Mesendoderm (in vitro differentiated cells): Measurements from ENCODE around the gene SHISA5.

ENCODE experiments used
- DNase-seq: peaks from one replicate; pipeline ENCODE4 v3.0.0; 2013
- H2AK5ac ChIP-seq: 2 replicates; pipeline ENCODE4 v1.6.1; 2013; ENCODE audit warnings: low read length, inconsistent platforms
- H2BK120ac ChIP-seq: 2 replicates; pipeline ENCODE4 v1.6.1; 2013; ENCODE audit warnings: low read depth, mild to moderate bottlenecking, low read length, moderate library complexity, mixed read lengths
- H2BK15ac ChIP-seq: replicated peaks from 2 replicates; pipeline ENCODE4 v1.6.1; 2013; ENCODE audit warnings: low read depth, mild to moderate bottlenecking, moderate library complexity
- H2BK5ac ChIP-seq: 2 replicates; pipeline ENCODE4 v1.6.1; 2013; ENCODE audit warnings: low read length, inconsistent platforms
- H3K18ac ChIP-seq: 2 replicates; pipeline ENCODE4 v1.6.1; 2013; ENCODE audit warnings: mild to moderate bottlenecking, low read length, mixed read lengths
- H3K23ac ChIP-seq: one replicate; pipeline ENCODE4 v1.6.1; 2013; ENCODE audit warnings: low read length
- H3K27ac ChIP-seq: 2 replicates; pipeline ENCODE4 v1.5.1; 2013; ENCODE audit warnings: low read depth, mild to moderate bottlenecking, inconsistent platforms, low read length, moderate library complexity
- H3K27me3 ChIP-seq: 2 replicates; pipeline ENCODE4 v1.6.1; 2013; ENCODE audit warnings: low read length, control low read depth, mild to moderate bottlenecking, inconsistent platforms; ENCODE audit not compliant: insufficient read depth, poor library complexity
- H3K36me3 ChIP-seq: 2 replicates; pipeline ENCODE4 v1.6.1; 2013; ENCODE audit warnings: low read length, inconsistent platforms; ENCODE audit not compliant: control insufficient read depth, insufficient read depth
- H3K4ac ChIP-seq: one replicate; pipeline ENCODE4 v1.6.1; 2013; ENCODE audit warnings: low read depth, mild to moderate bottlenecking, low read length, moderate library complexity
- H3K4me1 ChIP-seq: 2 replicates; pipeline ENCODE4 v1.6.1; 2013; ENCODE audit warnings: low read depth, low read length, inconsistent platforms; ENCODE audit not compliant: control insufficient read depth
- H3K4me2 ChIP-seq: 2 replicates; pipeline ENCODE4 v1.6.1; 2013; ENCODE audit warnings: low read length
- H3K4me3 ChIP-seq: 2 replicates; pipeline ENCODE4 v1.5.1; 2013; ENCODE audit warnings: mild to moderate bottlenecking, low read length
- H3K56ac ChIP-seq: one replicate; pipeline ENCODE4 v1.6.1; 2013; ENCODE audit warnings: low read length
- H3K79me1 ChIP-seq: 2 replicates; pipeline ENCODE4 v1.6.1; 2013; ENCODE audit warnings: low read length, inconsistent platforms
- H3K79me2 ChIP-seq: 2 replicates; pipeline ENCODE4 v1.6.1; 2013; ENCODE audit warnings: mild to moderate bottlenecking, low read length; ENCODE audit not compliant: control insufficient read depth, insufficient read depth
- H3K9ac ChIP-seq: 2 replicates; pipeline ENCODE4 v1.6.1; 2013; ENCODE audit warnings: low read length, inconsistent platforms
- H4K5ac ChIP-seq: one replicate; pipeline ENCODE4 v1.6.1; 2013; ENCODE audit warnings: low read length
- H4K8ac ChIP-seq: one replicate; pipeline ENCODE4 v1.6.1; 2013; ENCODE audit warnings: low read depth, mild to moderate bottlenecking, control low read depth, low read length, moderate library complexity
- WGBS: extraction: QIAGEN DNeasy Blood & Tissue Kit; methylation state at CpG from one replicate; pipeline ENCODE4 v1.1.7; 2013; ENCODE audit warnings: low lambda C conversion rate, missing lambda C conversion rate; ENCODE audit not compliant: insufficient coverage; ENCODE audit errors: extremely low coverage; 5-methylcytosine and 5-hydroxymethylcytosine counted together

Gene SHISA5

DNA sequence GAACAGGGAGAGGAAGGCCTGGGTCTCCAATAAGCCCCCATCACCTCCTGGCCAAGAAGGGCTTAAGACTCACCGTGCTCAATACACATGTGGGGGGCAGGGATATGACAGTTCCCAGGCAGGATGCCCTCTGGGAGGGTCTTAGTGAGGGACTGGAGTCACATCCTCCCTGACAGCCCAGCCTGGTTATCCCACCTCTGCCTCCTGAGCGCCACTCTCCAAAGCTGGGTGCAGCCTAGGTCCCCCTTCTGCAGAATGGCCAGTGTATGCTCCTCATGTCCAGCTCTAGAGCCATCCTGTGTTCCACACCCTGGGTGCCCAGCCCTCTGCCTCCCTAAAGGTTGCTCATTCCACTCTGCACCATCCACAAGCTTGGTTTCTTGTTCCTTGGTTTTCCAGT, 1.2 kb upstream of the SHISA5 start:
- Histone ChIP-seq H2BK120ac (no peak overlapping the region), H3K4me2 (no peak overlapping the region), H3K27ac (no peak overlapping the region), H3K4me3 (no peak overlapping the region), H3K4ac (no peak overlapping the region), H3K18ac (no peak overlapping the region), H3K9ac (no peak overlapping the region), H4K5ac (no peak overlapping the region), H3K4me1 (peaks cover 12% of the 10 kb centered on the region), H3K79me2 (no peaks in the 10 kb centered on the region), H2AK5ac (no peak overlapping the region), H3K79me1 (peaks cover 3% of the 10 kb centered on the region), H2BK15ac (no peak overlapping the region), H3K56ac (peak overlapping the region; percentile 96), H3K36me3 (no peaks in the 10 kb centered on the region), H2BK5ac (no peak overlapping the region), H3K23ac (no peak overlapping the region), H4K8ac (no peak overlapping the region), H3K27me3 (no peaks in the 10 kb centered on the region)
- DNase-seq: no peak
- WGBS: no CpG with 5 or more reads among the region's 2 CpGs

DNA sequence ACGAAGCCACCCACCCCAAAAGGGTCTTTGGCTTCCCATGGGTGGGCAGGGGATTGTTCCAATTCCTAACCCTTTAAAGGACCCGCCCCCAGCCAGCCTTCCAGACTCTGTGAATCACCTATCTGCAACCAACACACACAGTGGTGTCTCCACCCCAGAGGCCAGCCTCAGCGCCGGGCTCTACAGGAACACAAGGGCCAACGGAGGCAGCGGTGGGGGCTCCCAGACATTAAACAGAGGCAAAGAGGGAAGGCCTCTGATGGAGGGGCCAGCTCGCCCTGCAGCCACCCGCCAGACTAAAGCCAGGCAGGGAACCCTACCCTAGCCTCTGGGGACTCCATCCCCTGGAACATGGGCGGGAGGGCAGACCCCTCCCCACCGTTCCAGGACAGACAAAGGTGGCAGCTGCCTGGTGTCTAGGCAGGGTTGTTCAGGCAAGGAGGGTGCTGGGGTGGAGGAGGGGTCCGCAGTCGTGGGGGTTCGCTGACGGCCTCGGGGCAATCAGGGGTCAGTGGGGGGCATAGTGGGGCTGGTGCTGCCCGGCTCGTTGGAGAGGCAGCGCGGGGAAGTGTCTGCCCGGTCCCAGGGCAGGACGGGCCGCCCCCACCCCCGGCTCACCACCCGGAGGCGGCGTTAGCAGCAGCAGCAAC, 448 bp downstream of the SHISA5 start:
- Histone ChIP-seq H2BK15ac (no peak overlapping the region), H3K79me2 (no peaks in the 10 kb centered on the region), H3K27ac (peak overlapping the region; percentile 63), H3K4me1 (peaks cover 12% of the 10 kb centered on the region), H3K18ac (peak overlapping the region; percentile 81), H3K23ac (peak overlapping the region; percentile 89), H4K8ac (no peak overlapping the region), H2BK120ac (peak overlapping the region; percentile 33), H3K27me3 (no peaks in the 10 kb centered on the region), H3K56ac (peak overlapping the region; percentile 96), H3K36me3 (no peaks in the 10 kb centered on the region), H2AK5ac (no peak overlapping the region), H4K5ac (no peak overlapping the region), H3K4ac (peak overlapping the region; percentile 87), H3K4me3 (peak overlapping the region; percentile 72), H3K79me1 (peaks cover 3% of the 10 kb centered on the region), H2BK5ac (peak overlapping the region; percentile 63), H3K4me2 (peak overlapping the region; percentile 74), H3K9ac (peak overlapping the region; percentile 93)
- no CpG with 5 or more reads among the region's 26 CpGs for WGBS
- peak; percentile 75 for DNase-seq

DNA sequence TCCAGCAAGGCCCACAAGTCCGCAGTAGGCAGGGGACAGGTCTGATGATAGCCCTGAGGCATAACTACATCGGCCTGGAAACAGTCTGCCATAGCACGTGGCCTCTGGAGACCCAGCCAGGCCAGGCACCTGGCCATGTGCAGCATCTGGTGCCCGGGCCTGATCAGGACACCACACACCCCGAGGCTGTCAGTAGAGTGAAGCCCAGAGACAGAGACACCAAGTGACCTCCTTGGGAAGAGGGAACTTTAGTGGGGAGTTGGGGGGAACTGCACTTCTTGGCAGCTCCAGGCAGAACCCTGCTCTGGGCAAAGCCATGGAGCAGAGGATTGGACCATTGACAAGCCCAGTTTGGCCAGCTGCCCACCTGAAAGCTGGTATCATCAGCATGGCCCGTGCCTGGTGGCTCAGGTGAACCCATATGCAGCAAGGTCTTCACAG, 1.2 kb downstream of the SHISA5 start:
- Histone ChIP-seq H2BK15ac (no peak overlapping the region), H4K8ac (no peak overlapping the region), H3K9ac (peak overlapping the region; percentile 93), H3K4me3 (no peak overlapping the region), H3K79me2 (no peaks in the 10 kb centered on the region), H2BK120ac (no peak overlapping the region), H3K4ac (no peak overlapping the region), H3K36me3 (no peaks in the 10 kb centered on the region), H2AK5ac (peak overlapping the region; percentile 54), H4K5ac (no peak overlapping the region), H3K23ac (no peak overlapping the region), H3K27me3 (no peaks in the 10 kb centered on the region), H3K18ac (no peak overlapping the region), H2BK5ac (no peak overlapping the region), H3K4me1 (peaks cover 12% of the 10 kb centered on the region), H3K56ac (peak overlapping the region; percentile 96), H3K79me1 (peaks cover 3% of the 10 kb centered on the region), H3K4me2 (no peak overlapping the region), H3K27ac (no peak overlapping the region)
- no CpG with 5 or more reads among the region's 6 CpGs for WGBS
- no peak for DNase-seq

DNA sequence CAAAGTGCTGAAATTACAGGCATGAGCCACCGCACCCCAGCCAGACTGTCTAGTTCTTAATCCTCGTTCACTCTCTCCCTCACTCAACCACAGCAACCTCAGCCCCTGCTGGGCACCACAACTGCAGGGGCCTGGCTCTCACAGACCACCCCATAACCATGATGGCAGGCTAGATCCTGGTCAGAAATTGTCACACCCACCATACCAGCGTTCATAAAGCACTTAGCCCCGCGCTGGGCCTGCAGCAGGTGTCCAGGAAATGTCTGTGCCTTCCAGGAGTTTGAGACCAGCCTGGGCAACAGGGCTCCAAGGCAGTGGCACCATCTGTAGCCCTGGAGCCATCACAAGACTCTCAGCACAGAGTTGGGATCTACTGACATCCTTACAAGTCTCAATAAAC, 1.9 kb downstream of the SHISA5 start:
- Histone ChIP-seq H3K56ac (no peak overlapping the region), H3K4me3 (no peak overlapping the region), H4K8ac (no peak overlapping the region), H2BK5ac (no peak overlapping the region), H3K36me3 (no peaks in the 10 kb centered on the region), H3K79me2 (no peaks in the 10 kb centered on the region), H2BK120ac (no peak overlapping the region), H4K5ac (no peak overlapping the region), H3K27ac (no peak overlapping the region), H3K18ac (no peak overlapping the region), H3K23ac (no peak overlapping the region), H3K4me1 (peaks cover 10% of the 10 kb centered on the region), H3K4ac (no peak overlapping the region), H2AK5ac (no peak overlapping the region), H3K27me3 (no peaks in the 10 kb centered on the region), H3K9ac (no peak overlapping the region), H3K4me2 (no peak overlapping the region), H2BK15ac (no peak overlapping the region), H3K79me1 (peaks cover 3% of the 10 kb centered on the region)
- no CpG with 5 or more reads among the region's 5 CpGs for WGBS
- DNase-seq: no peak

DNA sequence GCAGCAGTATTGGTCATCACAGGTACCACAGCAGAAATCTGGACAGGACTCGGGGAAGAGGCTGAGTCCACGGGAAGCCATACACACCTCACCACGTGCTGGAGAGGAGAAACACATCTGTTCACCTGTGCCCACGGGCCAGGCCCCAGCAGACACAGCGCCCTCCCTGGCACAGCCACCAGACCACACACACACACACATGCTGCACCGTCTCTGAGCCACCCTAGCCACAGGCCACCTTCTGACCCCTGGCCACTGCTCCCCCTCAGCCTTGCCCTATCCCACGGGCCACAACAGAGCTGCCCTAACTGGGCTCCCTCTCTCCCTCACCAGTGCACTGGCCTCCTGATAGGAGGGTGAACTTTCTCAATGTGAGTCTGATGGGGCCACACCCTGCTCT, 2.8 kb downstream of the SHISA5 start:
- no peaks in the 10 kb centered on the region for H3K27me3 ChIP-seq
- no peaks in the 10 kb centered on the region for H3K36me3 ChIP-seq
- no peak overlapping the region for H3K56ac ChIP-seq
- H3K4me1 ChIP-seq: peaks cover 10% of the 10 kb centered on the region
- no peak overlapping the region for H4K5ac ChIP-seq
- no peak overlapping the region for H3K9ac ChIP-seq
- H3K4me3 ChIP-seq: no peak overlapping the region
- no peaks in the 10 kb centered on the region for H3K79me2 ChIP-seq
- H3K23ac ChIP-seq: no peak overlapping the region
- H3K4me2 ChIP-seq: no peak overlapping the region
- H2BK5ac ChIP-seq: no peak overlapping the region
- no peak overlapping the region for H4K8ac ChIP-seq
- no peak overlapping the region for H3K27ac ChIP-seq
- no peak for DNase-seq
- H2BK15ac ChIP-seq: no peak overlapping the region
- no CpG with 5 or more reads among the region's 7 CpGs for WGBS
- no peak overlapping the region for H2AK5ac ChIP-seq
- H3K79me1 ChIP-seq: peaks cover 3% of the 10 kb centered on the region
- no peak overlapping the region for H3K18ac ChIP-seq
- no peak overlapping the region for H3K4ac ChIP-seq
- no peak overlapping the region for H2BK120ac ChIP-seq

DNA sequence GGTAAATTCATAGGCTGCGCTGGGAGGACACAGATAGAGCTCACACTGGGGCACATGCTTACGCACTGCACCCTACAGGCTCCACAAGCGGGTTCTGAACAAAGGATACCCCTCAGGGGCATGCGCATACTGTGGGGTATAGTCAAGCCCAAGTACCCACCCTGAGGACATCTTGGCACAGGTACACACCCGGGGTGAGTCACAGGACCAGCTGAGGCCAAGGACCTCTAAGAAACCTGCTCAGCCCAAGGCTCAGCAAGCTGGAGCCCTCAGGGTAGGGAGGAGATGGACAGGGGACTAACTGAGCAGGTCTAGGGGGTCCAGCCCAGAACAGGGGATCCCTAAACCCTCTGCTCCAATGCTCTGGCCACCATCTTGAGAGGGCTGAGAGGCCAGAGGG, 3.3 kb downstream of the SHISA5 start:
- Histone ChIP-seq H3K4me2 (no peak overlapping the region), H3K23ac (no peak overlapping the region), H2BK15ac (no peak overlapping the region), H4K5ac (no peak overlapping the region), H3K27me3 (no peaks in the 10 kb centered on the region), H3K79me2 (no peaks in the 10 kb centered on the region), H3K27ac (no peak overlapping the region), H2BK120ac (no peak overlapping the region), H2BK5ac (no peak overlapping the region), H3K36me3 (no peaks in the 10 kb centered on the region), H3K9ac (no peak overlapping the region), H3K4me1 (peaks cover 8% of the 10 kb centered on the region), H3K56ac (no peak overlapping the region), H2AK5ac (no peak overlapping the region), H4K8ac (no peak overlapping the region), H3K79me1 (peaks cover 3% of the 10 kb centered on the region), H3K4me3 (no peak overlapping the region), H3K18ac (no peak overlapping the region), H3K4ac (no peak overlapping the region)
- DNase-seq: no peak
- WGBS: no CpG with 5 or more reads among the region's 5 CpGs
